Gastrocnemius medialis (tissue), 4 donors: ENCODE data around the gene DPH5.

ENCODE experiments used
- CTCF ChIP-seq, 5 experiments: fragments of 450-650 bp in 3 of 5; fragments of 200-600 bp in 2 of 5; sonication (generic) in 2 of 5; IDR thresholded peaks in 4 of 5; conservative IDR thresholded peaks in 1 of 5; 1 replicate in 4 of 5; 2 replicates in 1 of 5; pipeline ENCODE4 v1.5.1; 2016 to 2019; ENCODE audit warnings: antibody characterized with exemption in 5 of 5, mild to moderate bottlenecking in 3 of 5, moderate library complexity in 3 of 5
- POLR2A ChIP-seq, 2 donors: fragments of 450-650 bp; IDR thresholded peaks; one replicate each; pipeline ENCODE4 v1.6.1; 2017; ENCODE audit warnings: antibody characterized with exemption in 2 of 2, mild to moderate bottlenecking in 2 of 2, moderate library complexity in 2 of 2

- TF ChIP-seq POLR2A (IDR thresholded peaks at IDR 0.05), result no peak
- TF ChIP-seq CTCF (IDR thresholded peaks at IDR 0.05 in 4 of 5, conservative IDR thresholded peaks at IDR 0.05 in 1 of 5), result no peak
These were observed 65.5 kb downstream of the DPH5 start for GRCh38 chr1:100960098-100960497.
